ENCODE data around the gene FREM3.

The FREM3 gene

GRCh38 chr4:143658336-143658735 is 42.1 kb downstream of the FREM3 start:
- no peak for DNase-seq

- DNase-seq = no peak
Observed at GRCh38 chr4:143654571-143654970, 45.9 kb downstream of the FREM3 start.

- DNase-seq = no peak
Observed at GRCh38 chr4:143653031-143653430, 47.4 kb downstream of the FREM3 start.

GRCh38 chr4:143643399-143643798 is 57.1 kb downstream of the FREM3 start:
- DNase-seq = no peak

- DNase-seq = no peak
Observed at GRCh38 chr4:143642611-143643010, 57.9 kb downstream of the FREM3 start.

- no peak for DNase-seq
Observed at GRCh38 chr4:143641361-143641760, 59.1 kb downstream of the FREM3 start.

- no peak for DNase-seq
Observed at GRCh38 chr4:143634763-143635162, 65.7 kb downstream of the FREM3 start.

GRCh38 chr4:143633833-143634232 is 66.6 kb downstream of the FREM3 start:
- no peak for DNase-seq

GRCh38 chr4:143626134-143626911 is 74.2 kb downstream of the FREM3 start:
- DNase-seq = no peak

- DNase-seq = no peak
Observed at GRCh38 chr4:143625632-143626031, 74.8 kb downstream of the FREM3 start.

- DNase-seq = no peak
Observed at GRCh38 chr4:143623896-143624295, 76.6 kb downstream of the FREM3 start.

GRCh38 chr4:143618811-143619210 is 81.7 kb downstream of the FREM3 start:
- DNase-seq = no peak

- no peak for DNase-seq
Observed at GRCh38 chr4:143617994-143618679, 82.3 kb downstream of the FREM3 start.

GRCh38 chr4:143616771-143617170 is 83.7 kb downstream of the FREM3 start:
- DNase-seq = no peak

- no peak for DNase-seq
Observed at GRCh38 chr4:143609492-143609891, 91.0 kb downstream of the FREM3 start.

- no peak for DNase-seq
Observed at GRCh38 chr4:143606480-143606879, 94.0 kb downstream of the FREM3 start.

- DNase-seq = no peak
Observed at GRCh38 chr4:143599827-143600226, 100.6 kb downstream of the FREM3 start.

GRCh38 chr4:143598816-143599215 is 101.7 kb downstream of the FREM3 start:
- no peak for DNase-seq

- DNase-seq = no peak
Observed at GRCh38 chr4:143597276-143597675, 103.2 kb downstream of the FREM3 start.

- no peak for DNase-seq
Observed at GRCh38 chr4:143587703-143588102, 112.8 kb downstream of the FREM3 start.

- no peak for DNase-seq
Observed at GRCh38 chr4:143586080-143586479, 114.4 kb downstream of the FREM3 start.

GRCh38 chr4:143585548-143585947 is 114.9 kb downstream of the FREM3 start:
- DNase-seq = no peak

- no peak for DNase-seq
Observed at GRCh38 chr4:143581331-143581946, 119.0 kb downstream of the FREM3 start.

GRCh38 chr4:143575331-143575730 is 125.1 kb downstream of the FREM3 start:
- DNase-seq = no peak
